T47D (cell line): Measurements from ENCODE around the gene RFC1.
"Not testable (repeated sequence)": the region's sequence is repeated elsewhere in the genome, so short reads cannot be mapped to it uniquely, and the experiment has no call there.

Experiments
- DNase-seq, 2 experiments: peaks; one replicate each; pipeline versions ENCODE4 v3.0.0 to v3.0.0-alpha.2; 2011 to 2012; ENCODE audit warnings: low read depth in 1 of 2, low spot score in 1 of 2
- JUND ChIP-seq: IDR thresholded peaks from 2 replicates; pipeline ENCODE4 v1.6.1; 2012; ENCODE audit warnings: low read depth
- in situ Hi-C: cut with HindIII; loops from 2 replicates; pipeline ENCODE4 v1.10.0; 2016; ENCODE audit warnings: low sequenced_read_pairs, low pct_unique_long_range_greater_than_20kb

RFC1 gene

GRCh38 chr4:39320381-39321115, 45.6 kb downstream of the RFC1 start:
- in situ Hi-C loops, result no loop called here
- TF ChIP-seq JUND, result no peak
- no peak for DNase-seq

- no peak for TF ChIP-seq JUND
- in situ Hi-C loops, result no loop called here
- no peak for DNase-seq
Measured at GRCh38 chr4:39319676-39320075, 46.5 kb downstream of the RFC1 start.

- in situ Hi-C loops, result no loop called here
- DNase-seq, result no peak
- no peak for TF ChIP-seq JUND
Measured at GRCh38 chr4:39312816-39313215, 53.3 kb downstream of the RFC1 start.

- no peak for DNase-seq
- TF ChIP-seq JUND, result no peak
- in situ Hi-C loops, result no loop called here
Measured at GRCh38 chr4:39308611-39309010, 57.6 kb downstream of the RFC1 start.

GRCh38 chr4:39305912-39306677, 60.1 kb downstream of the RFC1 start:
- DNase-seq, result no peak
- in situ Hi-C loops, result no loop called here
- TF ChIP-seq JUND, result no peak

- in situ Hi-C loops, result no loop called here
- no peak for TF ChIP-seq JUND
Measured at GRCh38 chr4:39304651-39305050, 61.5 kb downstream of the RFC1 start.

GRCh38 chr4:39303871-39304270, 62.3 kb downstream of the RFC1 start:
- in situ Hi-C loops, result no loop called here
- DNase-seq, result no peak
- no peak for TF ChIP-seq JUND

More at GRCh38 chr4:39304651-39305050, 61.5 kb downstream of the RFC1 start:
- DNase-seq, result no peak

GRCh38 chr4:39302901-39303300, 63.3 kb downstream of the RFC1 start:
- in situ Hi-C loops, result no loop called here
- DNase-seq, result no peak
- no peak for TF ChIP-seq JUND

- no peak for DNase-seq
- in situ Hi-C loops, result no loop called here
- no peak for TF ChIP-seq JUND
Measured at GRCh38 chr4:39295784-39296183, 70.4 kb downstream of the RFC1 start.

- DNase-seq, in situ Hi-C loops: not testable (repeated sequence)
Measured at GRCh38 chr4:39292433-39292832, 73.7 kb downstream of the RFC1 start.

- TF ChIP-seq JUND, result no peak
- DNase-seq, result no peak
- in situ Hi-C loops, result no loop called here
Measured at GRCh38 chr4:39291686-39292085, 74.5 kb downstream of the RFC1 start.

GRCh38 chr4:39287223-39287622, 78.9 kb downstream of the RFC1 start:
- in situ Hi-C loops, result no loop called here
- no peak for TF ChIP-seq JUND
- DNase-seq, result no peak

- no peak for TF ChIP-seq JUND
- in situ Hi-C loops, result no loop called here
- DNase-seq, result no peak
Measured at GRCh38 chr4:39286263-39286662, 79.9 kb downstream of the RFC1 start.
